Adrenal gland (tissue), 12 donors: Measurements from ENCODE around the gene KDM4B. TPM values are rescaled to one million over a fixed set of nuclear protein-coding genes. Genes with fewer than 3 reads are reported as not detected.

ENCODE experiments used
- DNase-seq, 7 donors: peaks; one replicate each; pipeline ENCODE4 v3.0.0-alpha.2; 2019 to 2020
- H3K27ac ChIP-seq, 5 donors: fragments of 200-600 bp; sonication (generic) in 4 of 5; 1 replicate in 3 of 5; 2 replicates in 2 of 5; pipeline versions ENCODE4 v1.5.1 to v1.8.0; 2016 to 2020; ENCODE audit warnings: mild to moderate bottlenecking in 1 of 5
- H3K27me3 ChIP-seq: fragments of 200-600 bp; 2 replicates; pipeline ENCODE4 v1.8.0; 2021
- H3K36me3 ChIP-seq, 2 donors: fragments of 200-600 bp; replicated peaks in 1 of 2; 1 replicate in 1 of 2; 2 replicates in 1 of 2; pipeline versions ENCODE4 v1.5.1 to v1.8.0; 2018 to 2022
- H3K4me1 ChIP-seq, 2 donors: fragments of 200-600 bp; replicated peaks in 1 of 2; 1 replicate in 1 of 2; 2 replicates in 1 of 2; pipeline versions ENCODE4 v1.5.1 to v1.8.0; 2018 to 2021
- H3K4me3 ChIP-seq, 4 donors: fragments of 200-600 bp; sonication (generic) in 3 of 4; one replicate each; pipeline ENCODE4 v1.5.1; 2016 to 2018
- H3K9me3 ChIP-seq, 3 donors: fragments of 200-600 bp; sonication (generic) in 1 of 3; replicated peaks in 1 of 3; 1 replicate in 2 of 3; 2 replicates in 1 of 3; pipeline versions ENCODE4 v1.5.1 to v1.8.0; 2016 to 2021
- POLR2A ChIP-seq, 2 donors: fragments of 450-650 bp; IDR thresholded peaks; one replicate each; pipeline ENCODE4 v1.6.1; 2017; ENCODE audit warnings: antibody characterized with exemption in 2 of 2, mild to moderate bottlenecking in 2 of 2, moderate library complexity in 1 of 2
- WGBS, 4 donors: extraction: QIAGEN DNeasy Blood & Tissue Kit in 2 of 4; methylation state at CpG; one replicate each; pipeline versions ENCODE4 v1.1.5 to v1.1.7; 2013 to 2017; 5-methylcytosine and 5-hydroxymethylcytosine counted together
- intact Hi-C, 2 donors: fragments of 100-400 bp; cut with DNase I; formaldehyde crosslinking; loops; one replicate each; pipeline versions ENCODE4 v1.14.1 to v1.15.0; 2022 to 2023
- microRNA-seq, 3 donors: library from miRNA; unstranded; fragments of <30 nt; microRNA quantifications; one replicate each; pipeline ENCODE4, GENCODE V29; 2017 to 2020
- polyA plus RNA-seq, 3 donors: library from polyadenylated mRNA; stranded (reverse); fragments of 200-250 nt in 2 of 3; fragments of 350-450 nt in 1 of 3; fragmentation: Illumina TruSeq in 1 of 3; extraction: RNeasy Lipid Tissue Mini Kit (QIAGEN cat#74804) in 1 of 3; gene quantifications; one replicate each; pipeline ENCODE4 v1.2.3, GENCODE V29; 2013 to 2014
- small RNA-seq, 2 donors: library from RNA; depleted of rRNA; stranded (forward); fragments of <200 nt; gene quantifications; one replicate each; pipeline ENCODE3, GENCODE V24; 2016
- total RNA-seq, 9 donors: library from RNA; depleted of rRNA in 4 of 9; stranded (reverse); fragments of >200 nt in 4 of 9; fragments of 120-200 nt in 1 of 9; fragmentation: NEBNext Ultra II Directional in 1 of 9; extraction: Animal tissue kit (Norgen Biotek cat#: 25700) in 1 of 9; gene quantifications; one replicate each; pipeline versions ENCODE4 v1.1.0 to v1.2.4, GENCODE V29; 2013 to 2023
- TF ChIP-seq, protein P1 (sequence below), 6 experiments: fragments of 450-650 bp in 4 of 6; fragments of 200-600 bp in 2 of 6; sonication (generic) in 1 of 6; IDR thresholded peaks; 1 replicate in 5 of 6; 2 replicates in 1 of 6; pipeline versions ENCODE4 v1.5.1 to v1.8.0; 2016 to 2021; ENCODE audit warnings: antibody characterized with exemption in 6 of 6, mild to moderate bottlenecking in 2 of 6, moderate library complexity in 1 of 6
- donor health status: healthy with polysubstance abuse.
- donor health status: Bipolar disorder and iron deficiency.
- donor health status: DM: yes; HTN: yes; CAD: no.
- donor health status: DM: no; HTN: no; CAD: no.
- donor health status: DM: no; HTN: no; CAD: no.
- donor health status: DM: yes; HTN: yes; CAD: no.

The KDM4B gene
- total and polyA plus RNA-seq, 12 donors, result 9.8 to 65.1 (median 39.9) TPM

DNA sequence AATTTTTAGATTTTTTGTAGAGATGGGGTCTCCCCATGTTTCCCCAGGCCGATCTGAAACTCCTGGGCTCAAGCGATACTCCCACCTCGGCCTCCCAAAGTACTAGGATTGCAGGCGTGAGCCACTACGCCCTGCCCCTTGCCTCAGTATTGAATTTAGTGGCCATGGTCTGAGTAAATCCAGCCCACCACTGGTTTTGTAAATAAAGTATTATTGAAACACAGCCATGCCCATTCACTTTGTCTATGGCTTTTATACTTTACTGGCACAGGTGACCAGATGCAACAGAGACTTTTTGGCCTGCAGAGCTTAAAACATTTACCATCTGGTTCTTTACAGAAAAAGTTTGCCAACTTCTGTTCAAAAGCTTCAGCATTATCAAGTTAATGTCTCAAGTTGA lies 227.9 kb downstream of the KDM4B start:
- H3K4me1 ChIP-seq, result no peaks in the 10 kb centered on the region

DNA sequence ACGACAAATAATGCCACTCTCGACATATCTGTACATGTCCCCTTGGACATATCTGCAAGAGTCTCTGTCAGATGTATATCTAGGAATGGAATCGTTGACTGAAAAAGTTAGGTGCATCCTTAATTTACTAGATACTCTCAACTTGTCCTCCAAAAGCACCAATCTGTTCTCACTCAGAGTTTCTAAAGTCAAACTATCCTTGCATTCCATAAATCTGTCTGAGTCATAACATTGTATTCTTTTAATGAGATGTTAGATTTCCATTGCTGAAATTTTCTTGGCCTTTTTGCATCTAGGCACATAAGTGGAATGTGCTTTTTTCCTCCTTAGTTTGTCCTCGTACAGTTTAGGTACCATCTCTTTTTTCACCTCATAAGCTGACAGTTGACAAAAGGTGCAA lies 231.9 kb downstream of the KDM4B start:
- intact Hi-C loops, result no loop called here
- WGBS, 4 donors, result 75 to 95% (median 92%) methylated on average over 4 of the region's 4 CpGs
- no peak for DNase-seq
- TF ChIP-seq POLR2A (IDR thresholded peaks at IDR 0.05), result no peak
- TF ChIP-seq, protein P1, sequence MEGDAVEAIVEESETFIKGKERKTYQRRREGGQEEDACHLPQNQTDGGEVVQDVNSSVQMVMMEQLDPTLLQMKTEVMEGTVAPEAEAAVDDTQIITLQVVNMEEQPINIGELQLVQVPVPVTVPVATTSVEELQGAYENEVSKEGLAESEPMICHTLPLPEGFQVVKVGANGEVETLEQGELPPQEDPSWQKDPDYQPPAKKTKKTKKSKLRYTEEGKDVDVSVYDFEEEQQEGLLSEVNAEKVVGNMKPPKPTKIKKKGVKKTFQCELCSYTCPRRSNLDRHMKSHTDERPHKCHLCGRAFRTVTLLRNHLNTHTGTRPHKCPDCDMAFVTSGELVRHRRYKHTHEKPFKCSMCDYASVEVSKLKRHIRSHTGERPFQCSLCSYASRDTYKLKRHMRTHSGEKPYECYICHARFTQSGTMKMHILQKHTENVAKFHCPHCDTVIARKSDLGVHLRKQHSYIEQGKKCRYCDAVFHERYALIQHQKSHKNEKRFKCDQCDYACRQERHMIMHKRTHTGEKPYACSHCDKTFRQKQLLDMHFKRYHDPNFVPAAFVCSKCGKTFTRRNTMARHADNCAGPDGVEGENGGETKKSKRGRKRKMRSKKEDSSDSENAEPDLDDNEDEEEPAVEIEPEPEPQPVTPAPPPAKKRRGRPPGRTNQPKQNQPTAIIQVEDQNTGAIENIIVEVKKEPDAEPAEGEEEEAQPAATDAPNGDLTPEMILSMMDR (IDR thresholded peaks at IDR 0.05), result no peak
- H3K4me3 ChIP-seq, result no peak overlapping the region
- no peak overlapping the region for H3K27ac ChIP-seq
- H3K27me3 ChIP-seq, result no peaks in the 10 kb centered on the region
- no peaks in the 10 kb centered on the region for H3K4me1 ChIP-seq
- H3K9me3 ChIP-seq, result peaks cover 0 to 20% (median 0%) of the 10 kb centered on the region in 3 donors
- peaks cover 0 to 5% of the 10 kb centered on the region in 2 donors for H3K36me3 ChIP-seq

More for the DNA sequence above, 227.9 kb downstream of the KDM4B start:
- DNase-seq, result no peak
- TF ChIP-seq POLR2A (IDR thresholded peaks at IDR 0.05), result no peak
- TF ChIP-seq, protein P1 (IDR thresholded peaks at IDR 0.05), result no peak
- intact Hi-C loops, result no loop called here
- H3K27me3 ChIP-seq, result no peaks in the 10 kb centered on the region
- no peaks in the 10 kb centered on the region for H3K36me3 ChIP-seq
- no peak overlapping the region for H3K4me3 ChIP-seq
- no peak overlapping the region for H3K27ac ChIP-seq
- peaks cover 0 to 15% (median 0%) of the 10 kb centered on the region in 3 donors for H3K9me3 ChIP-seq
- WGBS, 4 donors, result 95 to 99% (median 97%) methylated on average over 5 of the region's 5 CpGs

DNA sequence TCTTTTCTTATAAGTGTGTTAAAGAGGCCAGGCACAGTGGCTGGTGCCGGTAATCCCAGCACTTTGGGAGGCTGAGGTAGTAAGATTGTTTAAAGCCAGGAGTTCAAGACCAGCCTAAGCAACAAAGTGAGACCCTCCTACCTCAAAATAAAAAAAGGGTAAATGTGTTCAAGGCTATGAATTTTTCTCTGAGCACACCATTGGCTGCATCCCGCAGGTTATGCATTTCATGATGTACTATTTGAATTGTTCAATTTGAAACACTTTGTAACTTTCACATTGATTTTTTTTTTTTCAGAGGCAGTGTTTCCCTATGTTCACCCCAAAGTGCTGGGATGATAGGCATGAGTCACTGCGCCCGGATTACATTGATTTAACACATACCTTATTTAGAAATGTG lies 233.6 kb downstream of the KDM4B start:
- WGBS, 4 donors, result 89 to 98% (median 96%) methylated on average over 4 of the region's 4 CpGs
- no peak for TF ChIP-seq POLR2A (IDR thresholded peaks at IDR 0.05)
- TF ChIP-seq, protein P1 (IDR thresholded peaks at IDR 0.05), result no peak
- Histone ChIP-seq H3K4me1 (no peaks in the 10 kb centered on the region), H3K27ac (no peak overlapping the region), H3K4me3 (no peak overlapping the region), H3K9me3 (peaks cover 0 to 20% (median 0%) of the 10 kb centered on the region in 3 donors), H3K36me3 (peaks cover 0 to 6% of the 10 kb centered on the region in 2 donors), H3K27me3 (no peaks in the 10 kb centered on the region)
- no peak for DNase-seq
- intact Hi-C loops, result no loop called here

Small RNA genes within 50 kb of the gene (microRNA-seq; reads per million reads assigned to microRNA genes)
- 0 to 0.89 (median 0) reads per million in 3 donors for gene MIR4747

Small RNA genes within 50 kb of the gene (small RNA-seq; reads per million reads assigned to genes)
- gene MIR4747, result 0 reads per million in 2 donors

Other genes starting within 250 kb of the KDM4B start
- gene DPP9, start 245.3 kb upstream of the KDM4B start, total RNA-seq, result 100 to 1,000 TPM in 1 of 9 donors, 10 to 100 TPM in 7, 1 to 10 TPM in 1; 9.5 to 117 (median 50.2) TPM
- gene DPP9, start 245.3 kb upstream of the KDM4B start, polyA plus RNA-seq, result 10 to 100 TPM; 14.6 to 56.3 (median 32.1) TPM
- 10 to 100 TPM; 11.0 to 25.8 (median 17.8) TPM for gene FEM1A, start 177.4 kb upstream of the KDM4B start, total RNA-seq
- 1 to 10 TPM; 3.6 to 5.9 (median 4.3) TPM for gene FEM1A, start 177.4 kb upstream of the KDM4B start, polyA plus RNA-seq
- gene TICAM1, start 137.4 kb upstream of the KDM4B start, total RNA-seq, result 10 to 100 TPM in 1 of 9 donors, 1 to 10 TPM in 7, under 1 TPM in 1; 0.61 to 12.0 (median 6.7) TPM
- gene TICAM1, start 137.4 kb upstream of the KDM4B start, polyA plus RNA-seq, result 1 to 10 TPM; 1.9 to 9.3 (median 7.4) TPM
- gene PLIN3, start 101.4 kb upstream of the KDM4B start, total RNA-seq, result 100 to 1,000 TPM in 7 of 9 donors, 10 to 100 TPM in 2; 64.9 to 181 (median 115) TPM
- 10 to 100 TPM; 21.3 to 59.2 (median 32.3) TPM for gene PLIN3, start 101.4 kb upstream of the KDM4B start, polyA plus RNA-seq
- gene ARRDC5, start 66.2 kb upstream of the KDM4B start, total RNA-seq, result under 1 TPM in 8 of 9 donors, not detected in 1; 0.06 to 0.69 (median 0.20) TPM
- 1 to 10 TPM in 1 of 3 donors, under 1 TPM in 1, not detected in 1; 0.27 to 1.1 TPM for gene ARRDC5, start 66.2 kb upstream of the KDM4B start, polyA plus RNA-seq
- 10 to 100 TPM in 1 of 9 donors, 1 to 10 TPM in 5, under 1 TPM in 3; 0.87 to 11.0 (median 1.2) TPM for gene UHRF1, start 59.6 kb upstream of the KDM4B start, total RNA-seq
- gene UHRF1, start 59.6 kb upstream of the KDM4B start, polyA plus RNA-seq, result 1 to 10 TPM in 1 of 3 donors, under 1 TPM in 2; 0.56 to 1.2 (median 0.88) TPM